GM18511 (cell line): ENCODE data around the gene HTR5A.

Source experiments
- ATAC-seq: cut with Tn5 transposase; IDR thresholded peaks from one replicate; pipeline ENCODE4 v1.9.1; 2021; ENCODE audit warnings: mild to moderate bottlenecking, moderate library complexity; ENCODE audit not compliant: unreplicated experiment

HTR5A gene

DNA sequence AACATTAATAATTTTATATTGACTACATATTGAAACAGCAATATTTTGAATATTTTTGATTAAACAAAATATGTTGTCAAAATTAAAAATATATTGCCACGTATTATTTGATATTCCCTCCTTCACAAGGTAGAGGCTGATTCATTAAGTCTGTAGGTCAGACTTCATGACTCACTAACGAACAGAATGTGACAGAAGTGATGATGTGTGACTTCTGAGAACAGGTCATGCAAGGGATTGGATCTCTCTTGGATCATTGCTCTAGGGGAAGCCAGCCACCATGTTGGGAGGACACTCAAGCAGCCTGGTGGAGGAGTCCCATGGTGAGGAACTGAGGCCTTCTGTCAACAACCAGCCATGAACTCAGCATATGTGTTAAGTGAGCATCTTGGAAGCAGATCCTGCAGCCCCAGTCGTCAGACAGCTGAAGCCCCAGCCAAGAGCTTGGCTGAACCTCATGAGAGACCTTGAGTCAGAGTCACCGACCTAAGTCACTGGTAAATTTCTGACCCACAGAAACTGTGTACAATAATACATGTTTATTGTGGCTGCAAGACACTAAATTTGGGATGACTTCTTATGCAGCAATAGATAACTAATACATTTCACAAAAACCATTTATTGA, 66.6 kb downstream of the HTR5A start:
- no peak for ATAC-seq
